Chondrocyte (in vitro differentiated cells): Measurements from ENCODE around the gene CST9. TPM values are rescaled to one million over a fixed set of nuclear protein-coding genes. Genes with fewer than 3 reads are reported as not detected.

Experiments
- DNase-seq: peaks from one replicate; pipeline ENCODE4 v3.0.0; 2021; ENCODE audit warnings: mixed read lengths, low spot score
- H3K27ac Mint-ChIP-seq: one replicate; pipeline ENCODE4 v1.8.0; 2021; ENCODE audit warnings: mild to moderate bottlenecking, moderate library complexity, mixed read lengths; ENCODE audit not compliant: unreplicated experiment
- H3K27me3 Mint-ChIP-seq: 2 replicates; pipeline ENCODE4 v1.8.0; 2021; ENCODE audit warnings: low read depth, mixed read lengths
- H3K36me3 Mint-ChIP-seq: 2 replicates; pipeline ENCODE4 v1.8.0; 2021; ENCODE audit warnings: low read depth, mixed read lengths
- H3K4me1 Mint-ChIP-seq: 2 replicates; pipeline ENCODE4 v1.8.0; 2021; ENCODE audit warnings: low read depth, mild to moderate bottlenecking, mixed read lengths
- H3K4me3 Mint-ChIP-seq: one replicate; pipeline ENCODE4 v1.8.0; 2021; ENCODE audit warnings: mild to moderate bottlenecking, moderate library complexity, mixed read lengths; ENCODE audit not compliant: unreplicated experiment
- H3K9me3 Mint-ChIP-seq: 2 replicates; pipeline ENCODE4 v1.8.0; 2021; ENCODE audit warnings: low read depth, mixed read lengths
- CTCF ChIP-seq: fragments of 200-600 bp; sonication (generic); IDR thresholded peaks from 2 replicates; pipeline ENCODE4 v1.5.0; 2021; ENCODE audit warnings: antibody characterized with exemption, mild to moderate bottlenecking, moderate library complexity
- long read RNA-seq: library from polyadenylated mRNA; stranded (forward); transcript quantifications from one replicate; pipeline ENCODE4 v2.0.0, GENCODE V29; 2021
- total RNA-seq: library from RNA; stranded (reverse); gene quantifications from 3 replicates; pipeline ENCODE4 v1.2.1, GENCODE V29; 2021

CST9 gene
- not detected in 3 replicates for total RNA-seq
- long read RNA-seq, result 0 reads

- Mint-ChIP-seq H3K4me1 (peaks cover 12% of the 10 kb centered on the region), H3K36me3 (no peaks in the 10 kb centered on the region), H3K27me3 (no peaks in the 10 kb centered on the region), H3K27ac (no peak within 1 kb of the TSS), H3K9me3 (no peaks in the 10 kb centered on the region), H3K4me3 (no peak within 1 kb of the TSS)
- DNase-seq, result no peak
- TF ChIP-seq CTCF, result no peak
Observed at GRCh38 chr20:23605867-23606651, at the start of gene CST9. TSS of gene CST9 (minus strand) at chr20:23605917. CDS start at chr20:23605864, 53 bp downstream.

- Mint-ChIP-seq H3K27me3 (no peaks in the 10 kb centered on the region), H3K36me3 (no peaks in the 10 kb centered on the region), H3K27ac (no peak overlapping the region), H3K9me3 (no peaks in the 10 kb centered on the region), H3K4me1 (peaks cover 24% of the 10 kb centered on the region), H3K4me3 (no peak overlapping the region)
- DNase-seq, result no peak
- TF ChIP-seq CTCF, result no peak
Observed at GRCh38 chr20:23654717-23655116, 49.0 kb upstream of the CST9 start.

GRCh38 chr20:23654000-23654399, 48.3 kb upstream of the CST9 start:
- H3K4me1 Mint-ChIP-seq, result peaks cover 19% of the 10 kb centered on the region
- no peak overlapping the region for H3K27ac Mint-ChIP-seq
- no peaks in the 10 kb centered on the region for H3K9me3 Mint-ChIP-seq
- H3K4me3 Mint-ChIP-seq, result no peak overlapping the region
- no peaks in the 10 kb centered on the region for H3K27me3 Mint-ChIP-seq
- no peaks in the 10 kb centered on the region for H3K36me3 Mint-ChIP-seq
- no peak for TF ChIP-seq CTCF
- DNase-seq, result no peak

GRCh38 chr20:23653400-23653938, 47.8 kb upstream of the CST9 start:
- Mint-ChIP-seq H3K36me3 (no peaks in the 10 kb centered on the region), H3K27me3 (no peaks in the 10 kb centered on the region), H3K4me1 (peaks cover 15% of the 10 kb centered on the region), H3K9me3 (no peaks in the 10 kb centered on the region), H3K4me3 (no peak overlapping the region), H3K27ac (no peak overlapping the region)
- TF ChIP-seq CTCF, result no peak
- no peak for DNase-seq

GRCh38 chr20:23652926-23653325, 47.2 kb upstream of the CST9 start:
- no peak overlapping the region for H3K4me3 Mint-ChIP-seq
- no peak for TF ChIP-seq CTCF
- H3K27me3 Mint-ChIP-seq, result no peaks in the 10 kb centered on the region
- DNase-seq, result no peak
- no peak overlapping the region for H3K27ac Mint-ChIP-seq
- peaks cover 11% of the 10 kb centered on the region for H3K4me1 Mint-ChIP-seq
- no peaks in the 10 kb centered on the region for H3K36me3 Mint-ChIP-seq
- H3K9me3 Mint-ChIP-seq, result no peaks in the 10 kb centered on the region
